D721Med (cell line): ENCODE measurements around the gene DPEP2.
A peak's percentile ranks its signal among the peaks of the same experiment; 100 is the strongest.

Experiments used
- DNase-seq: peaks from one replicate; pipeline ENCODE4 v3.0.0; 2011; ENCODE audit warnings: low spot score; ENCODE audit not compliant: insufficient read length
- FAIRE-seq: peaks from 2 replicates; lab custom pipeline; 2011; peaks lifted over from hg19 to GRCh38; lab: Jason Lieb, UNC
- CTCF ChIP-seq: IDR thresholded peaks from 2 replicates; pipeline ENCODE4 v1.5.1; 2012; ENCODE audit warnings: mild to moderate bottlenecking, control low read depth; ENCODE audit not compliant: insufficient read depth; ENCODE audit errors: missing control alignments

DPEP2 gene

DNA sequence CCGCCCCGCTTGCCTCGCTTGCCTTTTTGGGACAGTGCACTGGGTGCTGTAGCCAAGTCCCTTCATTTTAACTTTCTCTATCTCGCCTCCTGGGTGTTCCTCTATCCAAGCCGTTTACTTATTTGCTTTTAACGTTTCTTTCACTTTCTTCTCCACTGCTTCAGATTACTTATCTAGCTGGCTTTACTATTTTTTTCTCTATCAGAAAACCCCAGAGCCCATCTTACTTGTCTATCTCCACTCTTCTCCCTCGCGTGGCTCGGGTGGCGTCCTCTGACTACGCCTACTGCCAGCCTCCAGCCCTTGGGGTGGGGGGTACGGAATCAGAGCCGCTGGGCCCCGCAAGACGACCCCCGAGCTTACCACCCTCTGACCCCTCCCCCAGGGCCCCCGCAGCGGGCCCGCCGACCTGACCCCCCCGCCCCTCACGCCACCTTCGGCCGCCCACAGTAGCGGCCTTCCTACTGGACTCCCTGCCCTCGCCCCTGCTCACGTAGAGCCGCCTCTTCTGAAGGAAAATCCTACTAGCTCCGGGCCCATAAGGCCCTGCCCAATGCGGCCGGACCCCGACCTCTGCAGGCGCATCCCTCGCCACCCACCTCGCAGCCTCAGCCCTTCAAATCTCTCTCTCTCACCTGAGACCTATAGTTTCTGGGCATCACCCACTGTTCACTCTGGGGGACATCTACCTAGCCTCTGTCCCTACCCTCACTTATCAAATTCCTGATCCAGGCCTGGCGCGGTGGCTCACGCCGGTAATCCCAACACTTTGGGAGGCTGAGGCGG, 29.8 kb downstream of the DPEP2 start:
- FAIRE-seq, result no peak
- no peak for TF ChIP-seq CTCF
- no peak for DNase-seq

DNA sequence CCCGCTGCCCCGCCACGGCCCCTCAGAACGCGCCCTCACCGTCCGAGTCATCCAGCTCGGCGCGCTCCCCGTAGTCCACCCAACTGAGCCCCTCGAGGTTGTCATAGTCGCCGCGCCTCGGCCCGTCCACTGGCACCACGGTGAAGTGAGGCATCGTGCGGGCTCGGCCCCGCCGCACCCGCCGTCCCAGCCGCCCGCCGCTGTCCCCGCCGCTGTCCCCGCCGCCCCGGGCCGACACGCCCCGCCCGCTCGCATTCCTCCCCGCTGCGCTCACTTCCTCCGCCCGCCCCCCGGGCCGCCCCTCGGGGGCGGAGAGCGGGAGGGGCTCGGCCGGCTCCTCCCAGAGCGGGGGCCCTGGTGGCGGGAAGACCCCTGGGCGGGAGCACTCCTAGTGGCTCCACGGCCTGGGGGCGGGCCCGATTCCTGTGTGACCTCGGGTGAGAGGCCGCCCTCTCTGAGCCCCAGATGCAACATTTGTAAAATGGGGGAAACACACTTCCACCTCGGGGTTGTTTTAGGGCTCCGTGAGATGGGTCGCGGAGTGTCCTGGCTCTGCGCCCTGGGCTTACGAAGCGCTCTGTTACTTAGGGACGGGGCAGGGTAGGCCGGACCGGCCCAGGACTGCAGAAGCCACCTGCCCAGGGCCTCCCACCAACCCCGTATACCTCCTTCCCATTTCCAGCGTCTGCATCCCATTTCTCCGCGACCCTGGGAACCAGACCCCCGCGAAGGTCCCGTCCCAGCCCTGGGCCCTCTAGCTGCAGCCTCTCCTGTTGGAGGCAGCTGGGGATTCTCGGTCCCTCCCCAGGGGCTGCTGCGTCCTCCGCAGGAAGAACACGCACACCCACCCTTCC, 30.7 kb downstream of the DPEP2 start, which contains the start of gene SLC12A4:
Gene SLC12A4, minus strand, starts transcription at position 238 of the 854 bp plus-strand sequence. Its CDS starts 84 bp downstream, at position 154.
- TF ChIP-seq CTCF, result no peak
- FAIRE-seq, result no peak
- peak; percentile 76 for DNase-seq

DNA sequence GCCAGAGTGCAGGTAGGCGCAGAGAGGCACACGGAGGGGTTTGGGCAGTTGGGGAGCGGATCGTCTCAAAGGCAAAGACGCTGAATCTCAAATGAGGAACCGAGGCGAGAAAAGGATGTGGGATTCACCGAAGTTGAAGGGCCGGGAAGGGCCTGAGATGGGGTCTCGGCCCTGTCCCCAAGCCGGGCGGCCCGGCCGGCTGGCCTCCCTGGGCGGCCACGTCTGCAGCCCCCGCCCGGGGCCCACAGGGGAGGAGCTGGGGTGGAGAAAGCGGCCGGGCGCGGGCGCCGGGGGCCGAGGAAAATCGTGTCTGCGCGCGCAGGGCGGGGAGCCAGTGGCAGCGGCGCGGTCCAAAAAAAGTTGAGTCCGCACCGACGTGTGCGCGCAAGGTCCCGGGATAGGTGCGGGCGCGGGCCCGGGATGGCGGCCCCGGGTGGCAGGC, 31.3 kb downstream of the DPEP2 start:
- FAIRE-seq (no peak), DNase-seq (no peak)
- TF ChIP-seq CTCF, result no peak

GRCh38 chr16:67967183-67967957, 31.9 kb downstream of the DPEP2 start:
- no peak for TF ChIP-seq CTCF
- FAIRE-seq, result no peak

DNA sequence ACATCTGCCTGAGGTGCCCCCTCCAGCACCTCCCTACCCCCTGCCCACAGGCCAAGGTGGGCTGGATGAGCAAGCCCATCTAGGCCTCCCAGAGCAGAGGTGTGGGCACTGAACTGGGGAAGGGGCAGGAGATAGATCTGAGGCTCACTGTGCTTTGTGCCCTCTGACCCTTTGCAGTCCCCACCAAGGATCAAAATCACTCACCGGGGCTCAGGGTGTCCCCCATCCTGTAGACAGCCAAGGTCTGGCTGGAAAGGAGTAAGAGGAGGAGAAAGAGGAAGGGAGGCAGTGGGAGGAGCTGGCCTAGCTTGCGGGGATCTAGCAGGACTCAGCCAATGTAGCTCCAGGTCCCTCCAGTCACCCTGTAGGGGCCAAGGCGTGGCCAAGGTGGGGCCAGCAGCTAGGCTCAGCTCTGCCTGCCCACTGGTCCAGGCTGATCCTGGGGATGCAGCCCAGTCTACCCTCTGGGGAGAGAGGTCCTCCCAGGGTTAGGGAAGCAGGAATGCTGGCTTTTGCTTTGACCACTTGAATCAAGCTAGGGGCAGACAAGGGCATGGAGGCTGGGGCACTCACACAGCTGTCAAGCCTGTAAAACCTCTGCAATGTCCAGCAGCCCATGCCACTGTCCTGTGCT, 32.6 kb downstream of the DPEP2 start:
- FAIRE-seq, result no peak

More at GRCh38 chr16:67967183-67967957, 31.9 kb downstream of the DPEP2 start:
- DNase-seq, result no peak

More for the DNA sequence above, 32.6 kb downstream of the DPEP2 start:
- no peak for DNase-seq
- no peak for TF ChIP-seq CTCF
